GM23248 (cell line): ENCODE measurements around the gene WASF2.

Experiments used
- EZH2 ChIP-seq: fragments of 200-600 bp; sonication (generic); IDR thresholded peaks from 2 replicates; pipeline ENCODE4 v1.6.1; 2018; ENCODE audit warnings: antibody characterized with exemption, mild to moderate bottlenecking; ENCODE audit not compliant: insufficient read depth, poor library complexity, severe bottlenecking
- EZH2phosphoT487 ChIP-seq: fragments of 200-600 bp; sonication (generic); IDR thresholded peaks from 2 replicates; pipeline ENCODE4 v1.6.1; 2018; ENCODE audit warnings: antibody characterized with exemption, moderate library complexity, mild to moderate bottlenecking, low read depth; ENCODE audit not compliant: insufficient read depth

DNA sequence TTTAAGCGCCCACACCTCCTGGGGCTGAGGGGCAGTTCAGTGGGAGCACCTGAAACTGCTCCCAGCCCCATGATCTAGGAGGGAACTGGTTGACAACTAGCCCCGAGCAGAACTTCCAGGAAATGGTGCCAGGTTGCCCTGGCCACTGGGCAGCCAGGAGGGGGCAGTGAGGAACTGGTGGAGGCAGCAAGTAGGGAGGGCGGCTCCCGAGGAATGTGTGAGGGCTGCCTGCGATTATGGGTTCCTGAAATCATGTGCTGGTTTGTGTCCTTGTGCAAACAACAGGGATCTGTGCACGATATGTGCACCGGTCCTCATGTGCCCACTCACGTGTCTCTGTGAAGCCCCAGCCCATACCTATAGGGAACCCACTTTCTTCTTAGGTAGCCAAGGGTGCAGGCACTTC is 87.6 kb downstream of the WASF2 start:
- TF ChIP-seq EZH2phosphoT487 (no peak), EZH2 (no peak)
